Measurements from ENCODE around the gene UNC5C.

GRCh38 chr4:95550115-95550987 is 1.6 kb upstream of the UNC5C start:
- no peak for TF ChIP-seq BHLHE40 (IDR thresholded peaks at IDR 0.05; ENCODE audit: borderline replicate concordance)
- TF ChIP-seq SP1 (IDR thresholded peaks at IDR 0.05): no peak
- TF ChIP-seq FOXA1 (IDR thresholded peaks at IDR 0.05): no peak
- TF ChIP-seq FOXK2 (IDR thresholded peaks at IDR 0.05): no peak
- TF ChIP-seq ARNT (IDR thresholded peaks at IDR 0.05): no peak
- no peak for TF ChIP-seq NFRKB (IDR thresholded peaks at IDR 0.05)
- TF ChIP-seq ELF4 (IDR thresholded peaks at IDR 0.05): no peak
- TF ChIP-seq SUZ12 (IDR thresholded peaks at IDR 0.05): no peak
- TF ChIP-seq TARDBP (IDR thresholded peaks at IDR 0.05): no peak
- TF ChIP-seq FOXM1 (IDR thresholded peaks at IDR 0.05; ENCODE audit: borderline replicate concordance): no peak
- no peak for TF ChIP-seq ZNF384 (IDR thresholded peaks at IDR 0.05)

Measured in HEK293T (cell line).